ENCODE data around the gene MPHOSPH10.
"Not testable (repeated sequence)": the region's sequence is repeated elsewhere in the genome, so short reads cannot be mapped to it uniquely, and the experiment has no call there.

Gene MPHOSPH10

GRCh38 chr2:71174207-71174606, 43.8 kb downstream of the MPHOSPH10 start:
- no peak for DNase-seq

DNA sequence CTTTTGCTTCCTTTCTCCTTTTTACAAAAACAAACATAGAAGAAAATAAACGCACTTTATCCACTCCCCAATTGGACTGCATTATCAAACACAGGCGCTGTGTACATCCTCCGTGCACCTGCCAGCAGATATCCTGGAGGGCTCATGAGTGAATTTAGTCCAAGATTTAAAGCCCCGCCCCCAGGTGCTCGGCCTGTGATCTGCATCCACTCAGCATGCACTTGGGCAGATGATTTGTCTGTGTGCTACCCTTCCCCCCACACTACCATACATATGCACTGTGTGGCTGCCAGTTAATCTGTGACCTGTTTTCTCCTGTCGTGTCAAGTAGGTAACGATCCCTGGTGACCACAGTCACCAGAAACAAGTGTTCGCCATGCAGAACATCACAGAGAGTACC, 48.4 kb downstream of the MPHOSPH10 start:
- DNase-seq, result not testable (repeated sequence)

DNA sequence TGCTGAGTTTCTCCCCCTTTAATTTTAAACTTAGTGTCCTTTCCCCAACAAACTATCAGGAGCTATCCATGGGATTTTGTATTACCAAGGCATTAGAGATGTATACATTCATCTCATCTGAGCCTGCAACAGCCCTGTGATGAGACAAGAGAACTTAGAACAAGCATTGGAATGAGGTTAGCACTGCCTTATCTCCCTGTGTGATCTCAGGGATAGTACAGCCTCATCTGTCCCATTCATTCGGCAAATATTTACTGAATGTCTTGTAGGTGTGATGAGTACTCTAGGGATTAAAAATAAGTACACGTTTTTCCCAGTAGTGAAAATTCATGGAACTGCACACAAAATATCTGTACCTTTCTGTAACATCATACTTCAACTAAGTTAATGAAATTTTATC, 50.9 kb downstream of the MPHOSPH10 start:
- no peak for DNase-seq

GRCh38 chr2:71183306-71184115, 53.1 kb downstream of the MPHOSPH10 start:
- not testable (repeated sequence) for DNase-seq

GRCh38 chr2:71186973-71187372, 56.5 kb downstream of the MPHOSPH10 start:
- DNase-seq, result no peak

GRCh38 chr2:71187589-71187988, 57.2 kb downstream of the MPHOSPH10 start:
- no peak for DNase-seq

DNA sequence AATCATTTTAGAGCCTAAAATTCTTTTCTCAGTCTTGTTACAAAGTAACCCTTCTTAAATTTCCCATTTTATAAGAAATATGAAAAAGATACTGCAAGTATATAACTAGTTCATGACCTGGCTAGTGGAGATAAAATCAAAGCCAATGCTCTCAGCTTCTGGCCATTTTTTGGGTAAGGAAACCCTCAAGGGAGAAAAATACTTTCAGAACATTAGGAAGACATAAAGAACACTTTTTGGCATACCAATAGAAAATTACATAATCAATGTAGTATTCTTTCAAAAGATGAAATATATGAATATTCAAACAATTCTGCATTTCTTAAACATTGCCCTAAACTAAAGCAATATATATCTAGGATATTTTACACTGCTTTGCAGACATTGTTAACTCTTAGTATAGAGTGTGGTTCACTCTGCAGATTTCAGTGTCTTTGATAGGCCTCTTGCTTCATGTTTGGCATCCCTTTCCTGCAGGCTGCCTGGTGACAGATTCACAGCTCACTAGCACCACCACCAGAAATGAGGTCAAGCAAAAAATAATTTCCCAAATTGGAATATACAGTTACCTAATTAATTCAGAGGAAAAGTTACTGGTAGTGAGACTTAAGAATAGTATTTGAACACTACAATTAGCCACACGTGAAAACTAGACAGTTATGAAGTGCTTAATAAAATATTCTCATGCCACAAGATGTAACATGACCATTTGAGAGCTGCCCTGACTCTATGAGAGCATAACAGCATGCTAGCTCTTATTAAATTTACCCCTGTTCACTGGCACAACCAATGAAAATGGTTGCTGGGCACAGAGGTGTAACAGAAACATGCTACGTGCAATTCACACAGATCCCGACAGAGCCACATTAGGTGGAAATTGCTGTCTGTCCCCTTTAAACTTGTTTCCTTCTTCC, 60.5 kb downstream of the MPHOSPH10 start:
- DNase-seq, result peak; percentile 21

DNA sequence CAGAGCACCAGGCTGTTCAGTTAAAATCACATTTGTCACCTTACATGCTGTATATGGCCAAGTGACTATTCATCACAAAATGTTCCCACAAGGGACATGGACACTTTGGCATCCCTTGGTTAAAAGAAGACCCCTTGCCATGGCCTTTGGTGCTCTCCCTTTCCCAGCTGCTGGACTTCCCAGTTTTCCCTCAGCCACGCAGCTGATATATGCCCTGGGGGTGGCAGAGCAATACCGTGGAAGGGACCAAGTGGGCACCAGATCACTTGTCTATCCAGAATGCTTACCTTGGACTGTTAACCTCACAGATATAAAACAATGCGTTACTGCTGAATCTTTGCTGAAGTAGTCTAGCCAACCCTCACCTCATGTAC, 61.1 kb downstream of the MPHOSPH10 start:
- DNase-seq, result no peak
